H9 (cell line): ENCODE measurements around the gene GPC6. TPM values are rescaled to one million over a fixed set of nuclear protein-coding genes. Genes with fewer than 3 reads are reported as not detected.

ENCODE experiments used
- DNase-seq: peaks from one replicate; pipeline ENCODE4 v3.0.0-alpha.2; 2017
- H2AFZ ChIP-seq: one replicate; pipeline ENCODE4 v1.6.1; 2013; ENCODE audit warnings: mild to moderate bottlenecking, low read length, control low read depth, moderate library complexity
- H2AK5ac ChIP-seq: 2 replicates; pipeline ENCODE4 v1.6.1; 2013; ENCODE audit warnings: low read length, control low read depth, mixed read lengths; ENCODE audit not compliant: insufficient read length
- H2BK120ac ChIP-seq: one replicate; pipeline ENCODE4 v1.6.1; 2013; ENCODE audit warnings: low read depth, mild to moderate bottlenecking, low read length, control low read depth, inconsistent platforms; ENCODE audit not compliant: poor library complexity, severe bottlenecking
- H2BK12ac ChIP-seq: 2 replicates; pipeline ENCODE4 v1.6.1; 2013; ENCODE audit warnings: low read length, control low read depth, mixed read lengths, low read depth; ENCODE audit not compliant: insufficient read length
- H2BK15ac ChIP-seq: 2 replicates; pipeline ENCODE4 v1.6.1; 2013; ENCODE audit warnings: low read depth, low read length, control low read depth
- H2BK20ac ChIP-seq: one replicate; pipeline ENCODE4 v1.6.1; 2013; ENCODE audit warnings: low read depth, mild to moderate bottlenecking, low read length, control low read depth, inconsistent platforms; ENCODE audit not compliant: poor library complexity, severe bottlenecking
- H2BK5ac ChIP-seq: 2 replicates; pipeline ENCODE4 v1.6.1; 2013; ENCODE audit warnings: low read length, control low read depth, mixed read lengths; ENCODE audit not compliant: insufficient read length
- H3K14ac ChIP-seq: 2 replicates; pipeline ENCODE4 v1.6.1; 2013; ENCODE audit warnings: low read length, control low read depth; ENCODE audit not compliant: insufficient read depth
- H3K18ac ChIP-seq: 2 replicates; pipeline ENCODE4 v1.6.1; 2013; ENCODE audit warnings: low read depth, mild to moderate bottlenecking, mixed read lengths, low read length, control low read depth; ENCODE audit not compliant: insufficient read length
- H3K23ac ChIP-seq: 2 replicates; pipeline ENCODE4 v1.6.1; 2013; ENCODE audit warnings: low read length, control low read depth, mixed read lengths, low read depth; ENCODE audit not compliant: insufficient read length
- H3K23me2 ChIP-seq: 2 replicates; pipeline ENCODE4 v1.6.1; 2013; ENCODE audit warnings: low read depth, mild to moderate bottlenecking, mixed read lengths, low read length, control low read depth; ENCODE audit not compliant: insufficient read length, poor library complexity, severe bottlenecking
- H3K27ac ChIP-seq: 2 replicates; pipeline ENCODE4 v1.5.1; 2013; ENCODE audit warnings: low read length, control low read depth, mixed read lengths, low read depth; ENCODE audit not compliant: insufficient read length
- H3K27me3 ChIP-seq: 2 replicates; pipeline ENCODE4 v1.6.1; 2013; ENCODE audit warnings: low read length, control low read depth, inconsistent platforms; ENCODE audit not compliant: insufficient read depth
- H3K4ac ChIP-seq: 2 replicates; pipeline ENCODE4 v1.6.1; 2013; ENCODE audit warnings: low read depth, mild to moderate bottlenecking, control low read depth, inconsistent platforms, low read length, moderate library complexity
- H3K4me1 ChIP-seq: 2 replicates; pipeline ENCODE4 v1.6.1; 2013; ENCODE audit warnings: low read length, control low read depth, inconsistent platforms; ENCODE audit not compliant: insufficient read depth
- H3K4me2 ChIP-seq: 2 replicates; pipeline ENCODE4 v1.6.1; 2013; ENCODE audit warnings: low read length, control low read depth, mixed read lengths; ENCODE audit not compliant: insufficient read length, insufficient read depth
- H3K56ac ChIP-seq: 2 replicates; pipeline ENCODE4 v1.6.1; 2013; ENCODE audit warnings: low read depth, mild to moderate bottlenecking, mixed read lengths, low read length, control low read depth; ENCODE audit not compliant: insufficient read length
- H3K79me1 ChIP-seq: 2 replicates; pipeline ENCODE4 v1.6.1; 2013; ENCODE audit warnings: low read depth, mild to moderate bottlenecking, moderate library complexity, low read length, control low read depth, inconsistent platforms; ENCODE audit not compliant: insufficient read depth, poor library complexity, severe bottlenecking
- H3K79me2 ChIP-seq: 2 replicates; pipeline ENCODE4 v1.6.1; 2013; ENCODE audit warnings: low read length, control low read depth, inconsistent platforms; ENCODE audit not compliant: insufficient read depth
- H3K9ac ChIP-seq: 2 replicates; pipeline ENCODE4 v1.6.1; 2013; ENCODE audit warnings: low read length, control low read depth, mixed read lengths; ENCODE audit not compliant: insufficient read length; ENCODE audit errors: extremely low read depth
- H3K9me3 ChIP-seq: one replicate; pipeline ENCODE4 v1.6.1; 2013; ENCODE audit warnings: low read depth, low read length, inconsistent platforms; ENCODE audit not compliant: control insufficient read depth
- H3T11ph ChIP-seq: one replicate; pipeline ENCODE4 v1.6.1; 2013; ENCODE audit warnings: mild to moderate bottlenecking, low read length, control low read depth, inconsistent platforms
- H4K20me1 ChIP-seq: one replicate; pipeline ENCODE4 v1.6.1; 2013; ENCODE audit not compliant: control insufficient read depth, insufficient read length, insufficient read depth
- H4K5ac ChIP-seq: 2 replicates; pipeline ENCODE4 v1.6.1; 2013; ENCODE audit warnings: low read depth, mild to moderate bottlenecking, mixed read lengths, low read length, control low read depth; ENCODE audit not compliant: insufficient read length
- H4K8ac ChIP-seq: replicated peaks from 2 replicates; pipeline ENCODE4 v1.6.1; 2013; ENCODE audit warnings: low read length, control low read depth, mixed read lengths, low read depth; ENCODE audit not compliant: insufficient read length
- H4K91ac ChIP-seq: 2 replicates; pipeline ENCODE4 v1.6.1; 2013; ENCODE audit warnings: low read depth, mild to moderate bottlenecking, moderate library complexity, mixed read lengths, low read length, control low read depth; ENCODE audit not compliant: insufficient read length
- H3K27ac Mint-ChIP-seq, 3 experiments: 2 replicates in 2 of 3; 3 replicates in 1 of 3; pipeline ENCODE4 v1.8.0; 2020 to 2021; ENCODE audit warnings: mixed read lengths in 3 of 3, mild to moderate bottlenecking in 1 of 3, moderate library complexity in 1 of 3
- H3K27me3 Mint-ChIP-seq: 2 replicates; pipeline ENCODE4 v1.8.0; 2021; ENCODE audit warnings: low read depth, mild to moderate bottlenecking, moderate library complexity, mixed read lengths
- H3K36me3 Mint-ChIP-seq, 3 experiments: 2 replicates in 2 of 3; 3 replicates in 1 of 3; pipeline ENCODE4 v1.8.0; 2020 to 2021; ENCODE audit warnings: low read depth in 3 of 3, mixed read lengths in 3 of 3; ENCODE audit not compliant: insufficient read depth in 1 of 3
- H3K4me1 Mint-ChIP-seq, 2 experiments: 2 replicates each; pipeline ENCODE4 v1.8.0; 2020; ENCODE audit warnings: mixed read lengths in 2 of 2
- H3K4me3 Mint-ChIP-seq, 2 experiments: 2 replicates in 1 of 2; 3 replicates in 1 of 2; pipeline ENCODE4 v1.8.0; 2020 to 2021; ENCODE audit warnings: mild to moderate bottlenecking in 2 of 2, mixed read lengths in 2 of 2, moderate library complexity in 1 of 2
- H3K9me3 Mint-ChIP-seq, 2 experiments: 2 replicates in 1 of 2; 3 replicates in 1 of 2; pipeline ENCODE4 v1.8.0; 2020; ENCODE audit warnings: mild to moderate bottlenecking in 2 of 2, mixed read lengths in 2 of 2, moderate library complexity in 1 of 2
- total RNA-seq: library from RNA; stranded (reverse); gene quantifications from 2 replicates; pipeline ENCODE4 v1.2.1, GENCODE V29; 2021
- TF ChIP-seq, protein P1 (sequence below): fragments of 200-600 bp; sonication (generic); conservative IDR thresholded peaks from 3 replicates; pipeline ENCODE4 v1.8.0; 2021; ENCODE audit warnings: antibody characterized with exemption, mild to moderate bottlenecking

GPC6 gene
- total RNA-seq, 1 experiment from 2014 or later, result 15.6 TPM

DNA sequence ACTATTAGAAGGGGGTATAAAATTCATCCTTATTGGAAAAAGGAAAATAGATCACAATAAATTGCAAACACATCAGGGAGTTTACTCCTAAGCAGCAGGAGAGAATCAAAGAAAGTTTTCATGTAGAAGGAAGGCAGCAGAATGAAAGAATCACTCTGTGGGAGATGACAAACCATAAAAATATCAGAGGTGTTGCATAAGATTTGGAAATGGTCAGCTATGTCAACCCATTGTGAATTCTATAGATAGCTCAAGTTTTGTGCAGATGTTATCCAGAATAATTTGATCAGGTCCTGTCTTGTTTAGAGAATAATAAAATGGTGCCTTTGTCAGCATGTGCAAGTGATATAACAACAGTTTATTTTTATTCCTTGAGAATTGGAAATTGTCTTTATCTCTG, 630.5 kb downstream of the GPC6 start:
- H3K36me3 Mint-ChIP-seq, result no peaks in the 10 kb centered on the region
- H3K4me1 ChIP-seq, result no peaks in the 10 kb centered on the region
- no peak overlapping the region for H2AFZ ChIP-seq
- peaks cover 0 to 5% of the 10 kb centered on the region in 2 experiments; a peak in 3 of 4 replicates for H3K4me1 Mint-ChIP-seq
- no peak overlapping the region for H2AK5ac ChIP-seq
- H3K23me2 ChIP-seq, result no peaks in the 10 kb centered on the region
- H2BK15ac ChIP-seq, result no peak overlapping the region
- no peaks in the 10 kb centered on the region for H3K9me3 ChIP-seq
- no peak overlapping the region for H2BK12ac ChIP-seq
- H4K91ac ChIP-seq, result no peak overlapping the region
- no peak overlapping the region for H4K8ac ChIP-seq
- H2BK120ac ChIP-seq, result no peak overlapping the region
- H2BK5ac ChIP-seq, result no peak overlapping the region
- no peak overlapping the region for H3K4me2 ChIP-seq
- H3K56ac ChIP-seq, result no peak overlapping the region
- no peaks in the 10 kb centered on the region for H3K27me3 Mint-ChIP-seq
- no peak overlapping the region for H2BK20ac ChIP-seq
- no peak overlapping the region for H3K18ac ChIP-seq
- no peak overlapping the region for H3T11ph ChIP-seq
- H3K23ac ChIP-seq, result no peak overlapping the region
- no peak overlapping the region for H3K14ac ChIP-seq
- no peak overlapping the region for H3K9ac ChIP-seq
- H3K27ac ChIP-seq, result no peak overlapping the region
- H3K79me1 ChIP-seq, result no peaks in the 10 kb centered on the region
- TF ChIP-seq, protein P1, sequence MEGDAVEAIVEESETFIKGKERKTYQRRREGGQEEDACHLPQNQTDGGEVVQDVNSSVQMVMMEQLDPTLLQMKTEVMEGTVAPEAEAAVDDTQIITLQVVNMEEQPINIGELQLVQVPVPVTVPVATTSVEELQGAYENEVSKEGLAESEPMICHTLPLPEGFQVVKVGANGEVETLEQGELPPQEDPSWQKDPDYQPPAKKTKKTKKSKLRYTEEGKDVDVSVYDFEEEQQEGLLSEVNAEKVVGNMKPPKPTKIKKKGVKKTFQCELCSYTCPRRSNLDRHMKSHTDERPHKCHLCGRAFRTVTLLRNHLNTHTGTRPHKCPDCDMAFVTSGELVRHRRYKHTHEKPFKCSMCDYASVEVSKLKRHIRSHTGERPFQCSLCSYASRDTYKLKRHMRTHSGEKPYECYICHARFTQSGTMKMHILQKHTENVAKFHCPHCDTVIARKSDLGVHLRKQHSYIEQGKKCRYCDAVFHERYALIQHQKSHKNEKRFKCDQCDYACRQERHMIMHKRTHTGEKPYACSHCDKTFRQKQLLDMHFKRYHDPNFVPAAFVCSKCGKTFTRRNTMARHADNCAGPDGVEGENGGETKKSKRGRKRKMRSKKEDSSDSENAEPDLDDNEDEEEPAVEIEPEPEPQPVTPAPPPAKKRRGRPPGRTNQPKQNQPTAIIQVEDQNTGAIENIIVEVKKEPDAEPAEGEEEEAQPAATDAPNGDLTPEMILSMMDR, result no peak
- no peaks in the 10 kb centered on the region for H3K79me2 ChIP-seq
- H3K9me3 Mint-ChIP-seq, result no peaks in the 10 kb centered on the region
- no peak overlapping the region for H4K5ac ChIP-seq
- H3K4ac ChIP-seq, result no peak overlapping the region
- no peaks in the 10 kb centered on the region for H3K27me3 ChIP-seq
- H3K4me3 Mint-ChIP-seq, result no peak overlapping the region
- no peaks in the 10 kb centered on the region for H4K20me1 ChIP-seq
- no peak for DNase-seq
- no peak overlapping the region for H3K27ac Mint-ChIP-seq
